ENCODE measurements around the gene DMD.
"Not testable (repeated sequence)": the region's sequence is repeated elsewhere in the genome, so short reads cannot be mapped to it uniquely, and the experiment has no call there.

The DMD gene

DNA sequence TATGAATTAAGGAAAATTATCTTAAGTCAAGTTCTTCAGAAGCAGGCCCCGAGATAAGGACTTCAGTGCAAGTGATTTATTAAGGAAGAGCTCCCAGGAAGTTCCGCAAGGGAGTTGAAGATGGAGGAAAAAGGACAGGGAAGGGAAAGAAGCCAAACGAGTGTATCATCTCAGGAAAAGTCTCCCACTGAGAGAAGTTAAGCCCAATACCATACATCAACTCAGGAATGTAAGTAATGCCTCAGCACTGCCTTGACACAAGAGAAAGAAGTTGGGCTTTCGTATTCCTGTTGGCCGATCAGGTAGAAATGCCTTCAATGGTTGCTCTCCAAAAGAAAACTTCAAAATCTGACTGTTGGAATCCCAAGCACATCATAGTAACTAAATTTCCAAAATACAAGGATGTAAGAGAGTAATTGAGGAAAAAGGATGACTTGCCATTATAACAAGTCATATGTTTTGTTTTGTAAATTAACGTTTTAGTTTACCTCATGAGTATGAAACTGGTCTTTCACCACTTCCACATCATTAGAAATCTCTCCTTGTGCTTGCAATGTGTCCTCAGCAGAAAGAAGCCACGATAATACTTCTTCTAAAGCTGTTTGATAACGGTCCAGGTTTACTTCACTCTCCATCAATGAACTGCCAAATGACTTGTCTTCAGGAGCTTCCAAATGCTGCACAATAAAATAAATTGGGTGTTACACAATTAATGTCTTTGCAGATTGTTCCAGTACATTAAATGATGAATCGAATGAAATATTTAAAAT, 566.7 kb downstream of the DMD start:
- no peak for DNase-seq (ENCODE audit: low read depth, low spot score)

DNA sequence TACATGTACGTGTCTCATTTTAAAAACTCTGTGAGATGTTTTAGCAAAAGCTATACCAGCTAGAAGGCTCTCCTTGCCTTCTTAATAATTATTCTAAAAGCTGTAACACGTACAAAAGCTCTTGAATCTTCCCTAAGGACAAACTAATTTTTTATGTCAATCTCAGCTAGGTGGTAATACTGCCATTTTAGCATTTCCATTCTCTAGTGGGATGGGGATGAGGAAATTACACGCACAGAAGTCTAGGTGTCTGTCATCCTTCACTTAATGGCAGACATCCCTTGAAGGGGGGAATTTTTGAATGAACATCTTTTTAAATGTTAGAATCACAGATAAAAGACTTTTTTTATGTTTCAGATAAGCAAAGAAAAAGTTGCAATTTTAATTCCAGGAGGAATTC, 569.1 kb downstream of the DMD start:
- no peak for DNase-seq (ENCODE audit: low read depth, low spot score)

DNA sequence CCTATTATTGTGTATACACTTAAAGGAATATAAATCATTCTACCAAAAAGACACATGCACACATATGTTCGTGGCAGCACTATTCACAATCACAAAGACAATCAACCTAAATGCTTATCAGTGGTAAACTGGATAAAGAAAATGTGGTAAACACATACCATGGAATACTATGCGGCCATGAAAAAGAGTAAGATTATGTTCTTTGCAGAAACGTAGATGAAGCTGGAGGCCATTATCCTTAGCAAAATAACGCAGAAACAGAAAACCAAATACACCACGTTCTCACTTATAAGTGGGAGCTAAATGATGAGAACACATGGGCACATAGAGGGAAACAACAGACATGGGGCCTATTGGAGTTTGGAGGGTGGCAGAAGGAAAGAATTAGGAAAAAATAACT, 593.2 kb downstream of the DMD start:
- no peak for DNase-seq (ENCODE audit: low read depth, low spot score)

GRCh38 chrX:32614707-32615106, 596.6 kb downstream of the DMD start:
- no peak for DNase-seq (ENCODE audit: low read depth, low spot score)

DNA sequence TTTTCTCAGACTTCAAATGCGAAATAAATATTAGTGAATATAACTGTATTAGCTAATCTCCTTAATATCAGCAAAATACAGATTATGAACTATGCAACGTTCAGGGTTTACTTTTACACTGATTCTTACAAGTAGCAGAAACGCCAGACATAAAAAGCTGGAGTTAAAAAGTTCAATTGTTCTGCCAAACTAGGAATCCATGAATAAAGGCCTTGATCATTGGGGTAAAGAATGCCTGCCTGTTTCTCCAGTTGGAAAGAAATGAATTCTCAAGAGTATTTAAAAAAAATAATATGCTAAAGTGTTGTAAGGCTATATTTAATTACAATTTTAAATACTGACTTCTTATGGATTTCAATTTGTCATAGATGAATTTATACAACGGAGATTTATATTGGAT, 612.2 kb downstream of the DMD start:
- no peak for DNase-seq (ENCODE audit: low read depth, low spot score)

- no peak for DNase-seq (ENCODE audit: low read depth, low spot score)
These were observed 612.6 kb downstream of the DMD start for GRCh38 chrX:32598707-32599106.

DNA sequence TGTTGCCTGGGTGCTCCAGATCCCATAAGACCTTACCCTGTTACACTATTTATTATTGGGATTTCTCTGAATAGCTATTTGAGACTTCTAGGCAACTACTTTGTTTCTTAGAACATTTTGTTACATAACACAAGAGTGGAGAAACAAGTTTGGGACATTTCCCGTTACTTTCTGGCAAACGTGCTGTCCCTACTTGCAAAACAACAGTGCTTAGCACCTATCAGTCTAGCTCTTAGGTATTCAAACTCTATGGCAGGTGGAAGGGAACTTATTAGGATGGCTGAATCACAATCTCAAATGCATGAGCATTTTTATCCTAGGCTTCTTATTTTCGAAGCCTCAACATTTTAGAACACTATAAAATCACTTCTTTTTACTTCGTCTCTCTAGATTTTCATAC, 613.6 kb downstream of the DMD start:
- DNase-seq (ENCODE audit: low read depth, low spot score) = no peak

DNA sequence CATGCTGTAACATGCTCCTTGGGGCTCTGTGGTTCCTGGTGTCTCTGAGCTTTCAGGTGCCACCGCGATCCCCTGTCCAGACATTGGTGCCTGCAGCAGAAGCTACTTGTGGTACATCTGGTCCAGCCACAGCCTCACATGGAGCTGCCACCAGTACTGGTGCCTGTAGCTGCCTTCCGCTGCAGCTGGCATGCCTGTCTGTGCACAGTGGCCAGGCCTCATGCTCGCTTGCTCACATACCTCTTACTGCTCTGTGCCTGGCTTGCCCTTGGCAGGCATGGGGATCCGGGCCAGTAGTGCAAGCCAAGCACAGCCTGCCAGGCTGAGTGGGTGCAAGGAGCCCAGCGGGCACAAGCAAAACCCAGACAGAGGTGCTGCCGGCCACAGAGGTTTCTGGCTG, 618.6 kb downstream of the DMD start:
- no peak for DNase-seq (ENCODE audit: low read depth, low spot score)

- DNase-seq (ENCODE audit: low read depth, low spot score) = no peak
These were observed 619.8 kb downstream of the DMD start for GRCh38 chrX:32591589-32591988.

GRCh38 chrX:32582729-32583128, 628.6 kb downstream of the DMD start:
- DNase-seq (ENCODE audit: low read depth, low spot score) = no peak

DNA sequence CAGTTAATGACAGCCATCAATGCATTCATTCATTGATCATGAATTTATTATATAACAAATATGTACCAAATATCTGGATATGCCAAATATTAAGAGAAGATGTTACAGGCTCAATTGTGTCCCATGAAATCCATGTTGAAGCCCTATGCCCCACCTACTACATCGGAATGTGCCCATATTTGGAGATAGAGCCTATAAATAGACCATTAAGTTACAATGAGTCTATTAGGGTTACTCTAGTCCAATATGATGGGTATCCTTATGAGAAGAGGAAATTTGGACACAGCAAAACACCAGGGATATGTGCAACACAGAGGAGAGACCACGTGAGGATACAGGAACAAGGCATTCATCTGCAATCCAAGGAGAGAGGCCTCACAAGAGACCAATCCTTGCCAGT, 634.5 kb downstream of the DMD start:
- DNase-seq (ENCODE audit: low read depth, low spot score) = no peak

GRCh38 chrX:32572644-32573043, 638.7 kb downstream of the DMD start:
- no peak for DNase-seq (ENCODE audit: low read depth, low spot score)

DNA sequence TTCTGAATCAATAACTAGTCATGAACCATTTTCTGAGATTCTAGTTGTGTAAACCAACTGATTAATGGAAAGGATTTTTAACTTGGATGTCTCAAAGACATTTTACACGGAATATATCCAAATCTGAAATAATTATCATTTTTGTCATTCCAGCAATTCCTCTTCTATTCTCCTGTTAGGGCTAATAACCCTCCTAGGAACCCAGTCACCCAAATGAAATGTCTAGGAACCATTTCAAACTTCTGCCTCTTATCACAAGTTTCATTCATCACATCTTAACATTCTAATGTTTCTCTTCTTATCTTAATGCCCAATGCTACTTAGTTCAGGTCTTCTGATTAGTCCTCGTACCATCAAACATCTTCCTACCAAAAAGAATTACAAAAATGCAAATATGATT, 639.8 kb downstream of the DMD start:
- no peak for DNase-seq (ENCODE audit: low read depth, low spot score)

DNA sequence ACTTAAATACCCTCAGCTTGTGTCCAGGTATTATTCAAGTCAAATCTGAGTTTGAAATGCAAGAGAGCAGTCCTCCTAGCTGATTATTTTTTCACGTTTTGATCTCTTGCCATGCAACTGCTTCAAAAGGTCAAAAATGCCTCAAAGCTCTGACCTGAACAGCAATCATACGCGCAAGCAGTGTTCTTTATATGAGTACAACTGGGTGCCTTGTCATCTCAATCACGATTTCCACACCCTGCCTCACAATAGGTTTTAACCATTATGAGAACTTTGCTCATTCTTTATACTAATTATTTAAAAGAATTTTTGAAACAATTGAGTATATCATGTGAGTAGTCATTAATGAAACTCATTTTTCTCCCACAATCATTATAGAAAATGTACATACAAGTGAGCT, 649.1 kb downstream of the DMD start:
- DNase-seq (ENCODE audit: low read depth, low spot score) = no peak

DNA sequence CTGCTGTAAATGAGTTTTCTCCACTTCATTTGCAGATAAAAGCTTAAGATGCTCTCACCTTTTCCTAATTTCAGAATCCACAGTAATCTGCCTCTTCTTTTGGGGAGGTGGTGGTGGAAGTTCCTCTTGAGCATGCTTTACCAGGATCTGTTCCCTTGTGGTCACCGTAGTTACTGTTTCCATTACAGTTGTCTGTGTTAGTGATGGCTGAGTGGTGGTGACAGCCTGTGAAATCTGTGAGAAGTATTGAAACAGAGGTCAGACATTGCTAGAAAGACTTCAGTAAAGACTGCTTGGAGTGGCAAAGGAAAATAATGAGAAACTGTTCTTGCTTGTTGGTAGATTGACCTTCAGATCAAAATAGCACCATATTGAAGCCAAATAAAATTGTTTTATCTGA, 666.2 kb downstream of the DMD start:
- no peak for DNase-seq (ENCODE audit: low read depth, low spot score)

DNA sequence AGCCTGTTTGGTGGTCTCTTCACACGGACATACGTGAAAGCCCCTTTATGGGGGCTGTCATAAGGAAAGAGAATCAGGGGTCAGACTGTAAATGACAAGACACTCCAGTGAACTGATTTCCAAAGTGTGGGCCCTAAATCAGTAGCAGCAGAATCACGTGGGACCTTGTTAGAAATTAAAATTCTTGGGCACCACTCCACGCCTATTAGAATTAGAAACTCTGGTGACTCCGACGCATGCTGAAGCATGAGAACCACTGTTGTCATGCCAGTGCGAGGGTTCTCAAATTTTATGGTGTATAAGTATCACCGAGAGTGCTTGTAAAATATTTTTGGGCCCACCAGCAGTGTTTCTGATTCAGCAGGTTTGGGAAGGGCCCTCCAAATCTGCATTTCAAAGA, 672.8 kb downstream of the DMD start:
- no peak for DNase-seq (ENCODE audit: low read depth, low spot score)

DNA sequence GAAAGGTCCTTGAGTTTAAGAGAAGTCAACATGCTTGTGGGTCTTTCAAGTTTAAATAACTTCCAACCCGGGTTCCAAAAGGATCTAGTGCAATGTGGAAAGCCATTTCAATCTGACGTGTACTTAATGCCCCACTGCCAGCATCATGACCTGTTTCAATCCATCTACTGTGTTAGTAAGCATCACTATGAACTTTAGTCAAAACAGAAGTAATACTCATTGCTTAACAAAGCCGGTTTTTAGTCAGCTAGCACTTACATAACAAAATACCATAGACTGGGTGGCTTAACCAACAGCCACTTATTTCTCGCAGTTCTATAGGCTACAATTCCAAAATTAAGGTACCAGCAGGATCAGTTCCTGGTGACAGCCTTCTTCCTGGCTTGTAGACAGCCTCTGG, 677.5 kb downstream of the DMD start:
- no peak for DNase-seq (ENCODE audit: low read depth, low spot score)

DNA sequence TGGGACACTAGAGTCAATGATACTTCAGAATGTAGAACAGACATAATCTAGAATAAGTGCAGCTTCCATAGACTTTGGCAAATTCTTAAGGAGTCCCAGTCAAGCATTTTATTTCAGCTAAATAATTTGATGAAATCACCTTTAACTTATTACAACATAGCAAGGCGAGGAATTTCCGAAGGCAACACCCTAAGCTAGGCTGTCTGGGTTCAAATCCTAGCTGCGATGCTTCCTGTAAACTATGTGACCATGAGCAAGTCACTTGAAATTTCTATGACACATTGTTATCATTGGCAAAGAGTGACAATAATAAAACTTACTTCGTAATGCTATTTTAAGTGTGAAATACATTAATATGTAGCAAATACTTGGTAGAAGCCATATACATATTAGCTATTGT, 679.1 kb downstream of the DMD start:
- no peak for DNase-seq (ENCODE audit: low read depth, low spot score)

- DNase-seq (ENCODE audit: low read depth, low spot score) = peak; percentile 6
These were observed 680.4 kb downstream of the DMD start for GRCh38 chrX:32530802-32531403.

DNA sequence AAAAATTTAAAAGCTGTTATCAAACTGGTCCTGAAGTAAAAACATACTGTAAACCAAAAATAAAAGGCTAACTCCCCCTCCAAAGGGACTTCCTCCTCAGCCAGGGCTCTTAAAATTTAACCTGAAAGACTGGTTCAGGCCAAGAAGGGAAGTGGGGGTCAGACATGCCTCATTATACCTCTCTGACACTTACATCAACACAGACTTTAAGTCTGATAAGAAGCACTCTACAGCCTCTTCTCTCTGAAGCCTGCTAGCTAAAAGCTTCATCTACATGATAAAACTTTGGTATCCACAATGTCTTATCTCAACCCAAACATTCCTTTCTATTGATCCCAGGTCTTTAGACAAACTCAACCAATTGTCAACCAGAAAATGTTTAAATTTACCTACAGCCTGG, 682.9 kb downstream of the DMD start:
- DNase-seq (ENCODE audit: low read depth, low spot score) = not testable (repeated sequence)

DNA sequence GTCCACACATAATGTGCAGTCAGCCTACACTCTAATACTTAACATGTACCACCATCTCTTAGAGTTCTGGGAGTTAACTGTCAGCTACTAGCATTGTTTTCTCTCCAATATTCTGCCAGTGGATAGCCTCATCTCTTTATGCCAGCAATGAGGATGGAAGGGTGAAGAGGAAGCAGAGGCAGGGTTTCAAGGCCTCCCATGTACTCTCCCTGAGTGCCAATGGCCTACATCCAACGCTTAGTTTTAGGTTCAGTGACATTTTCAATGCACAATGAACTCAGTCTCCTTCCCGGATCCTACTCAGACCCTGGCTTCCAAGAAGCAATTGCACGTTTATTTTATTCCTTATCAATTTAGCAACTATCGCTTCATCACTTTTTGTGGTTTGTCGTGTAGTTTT, 686.1 kb downstream of the DMD start:
- DNase-seq (ENCODE audit: low read depth, low spot score) = no peak

DNA sequence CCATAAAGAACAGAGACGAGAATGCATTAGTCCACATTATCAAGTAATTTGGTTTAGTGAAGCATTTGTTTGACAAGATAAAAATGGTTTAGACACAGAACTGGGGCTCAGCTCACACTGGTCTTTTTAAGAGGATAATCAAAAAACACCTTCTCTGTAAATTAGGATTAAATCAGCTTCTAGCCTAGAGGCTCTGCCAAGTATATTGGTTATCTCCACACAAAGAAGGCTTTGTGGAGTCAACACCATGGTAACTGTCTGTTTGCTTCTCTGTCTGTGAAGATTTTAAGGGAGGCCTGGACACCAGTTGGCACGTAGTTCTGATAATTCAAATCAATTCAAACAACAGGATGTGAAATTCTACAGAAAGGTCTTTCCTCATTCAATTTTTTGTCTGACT, 687.0 kb downstream of the DMD start:
- no peak for DNase-seq (ENCODE audit: low read depth, low spot score)

- DNase-seq (ENCODE audit: low read depth, low spot score) = no peak
These were observed 690.6 kb downstream of the DMD start for GRCh38 chrX:32520789-32521188.

DNA sequence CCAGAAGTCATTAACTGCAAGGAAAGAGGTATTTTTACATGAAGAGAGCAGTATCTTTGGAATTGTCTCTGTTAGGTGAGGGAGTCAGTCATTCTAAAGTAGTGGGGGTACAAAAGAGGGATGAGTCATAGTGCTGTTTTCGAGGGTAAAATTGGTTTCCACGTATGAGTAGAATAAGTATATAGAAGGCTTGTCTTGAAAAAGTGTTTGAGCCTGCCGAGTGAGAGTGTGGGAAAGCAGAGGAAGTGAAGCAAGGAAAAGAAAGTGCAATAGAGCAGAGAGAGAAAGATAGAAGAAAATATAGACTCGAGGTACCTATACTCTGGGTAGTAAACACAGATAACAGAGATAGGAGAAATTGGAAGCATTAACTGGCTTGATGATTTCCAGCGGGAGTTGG, 696.4 kb downstream of the DMD start:
- no peak for DNase-seq (ENCODE audit: low read depth, low spot score)
